IPS-11a (cell line): ENCODE data around the gene FKTN.

Source experiments
- H3K4me3 ChIP-seq: one replicate; pipeline ENCODE4 v1.5.1; 2013; ENCODE audit warnings: low read depth, low read length, control low read depth

Gene FKTN

DNA sequence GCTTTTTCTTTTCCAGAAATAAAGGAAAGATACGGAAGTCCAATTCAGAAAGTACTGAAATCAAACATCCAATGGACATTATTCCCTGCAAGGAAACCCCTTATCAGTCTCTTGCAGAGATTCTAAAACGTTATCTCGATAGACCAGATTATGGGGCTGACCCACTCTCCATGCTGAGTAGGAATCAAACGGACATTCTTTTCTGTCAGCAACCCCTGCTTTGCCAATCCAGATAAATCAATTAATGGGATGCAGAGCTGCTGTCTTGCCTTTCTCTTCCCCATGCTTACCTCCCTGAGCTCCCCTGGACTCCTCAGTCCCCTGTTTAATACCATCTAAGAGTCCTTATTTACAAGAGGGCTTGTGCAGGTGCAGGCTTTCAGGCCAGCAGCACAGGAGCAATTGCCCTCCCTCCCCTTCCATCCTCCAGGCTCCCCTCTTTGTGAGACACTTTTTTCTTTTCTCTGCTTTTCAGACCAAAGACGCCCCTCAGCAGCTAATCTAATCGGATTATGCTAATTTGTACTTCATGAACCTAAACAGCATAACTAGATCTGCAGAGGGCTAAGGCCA is 118.5 kb downstream of the FKTN start:
- no peak overlapping the region for H3K4me3 ChIP-seq

DNA sequence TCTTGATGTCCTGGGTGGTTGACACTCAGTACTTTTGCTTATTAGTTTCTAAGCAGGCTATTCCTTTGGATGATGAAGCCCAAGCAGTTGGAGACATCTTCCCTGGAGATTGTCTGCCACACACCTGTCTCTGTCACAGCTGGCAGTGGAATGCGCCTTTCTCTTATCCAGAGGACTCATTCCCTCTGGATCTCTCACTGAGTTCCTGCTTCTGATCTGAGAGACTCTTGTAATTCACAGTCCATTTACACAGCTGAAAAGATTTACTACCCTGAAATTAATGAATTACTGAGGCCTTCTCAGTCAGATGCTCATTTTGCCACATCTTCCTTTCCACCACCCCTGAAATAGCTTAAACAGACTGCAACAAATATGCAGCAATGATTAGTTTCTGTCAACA is 120.2 kb downstream of the FKTN start:
- no peak overlapping the region for H3K4me3 ChIP-seq

DNA sequence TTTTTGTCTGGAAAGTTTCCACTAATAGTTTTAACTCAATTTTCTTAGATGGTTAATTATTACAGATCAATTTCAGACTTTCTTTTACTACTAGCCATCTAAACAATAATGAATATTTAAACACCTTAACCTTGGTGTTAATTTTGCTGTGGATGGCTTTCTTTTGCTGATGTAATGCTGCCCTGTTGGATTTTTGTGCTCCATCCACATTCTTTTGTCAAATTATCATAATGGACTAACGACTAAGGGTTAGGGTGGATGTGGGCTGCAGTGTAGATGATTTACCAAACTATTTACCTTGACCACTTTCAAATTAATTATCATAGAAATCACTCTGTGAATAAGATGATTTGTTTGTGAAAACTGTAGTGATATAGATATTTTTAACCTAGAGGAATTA is 120.8 kb downstream of the FKTN start:
- H3K4me3 ChIP-seq, result no peak overlapping the region

DNA sequence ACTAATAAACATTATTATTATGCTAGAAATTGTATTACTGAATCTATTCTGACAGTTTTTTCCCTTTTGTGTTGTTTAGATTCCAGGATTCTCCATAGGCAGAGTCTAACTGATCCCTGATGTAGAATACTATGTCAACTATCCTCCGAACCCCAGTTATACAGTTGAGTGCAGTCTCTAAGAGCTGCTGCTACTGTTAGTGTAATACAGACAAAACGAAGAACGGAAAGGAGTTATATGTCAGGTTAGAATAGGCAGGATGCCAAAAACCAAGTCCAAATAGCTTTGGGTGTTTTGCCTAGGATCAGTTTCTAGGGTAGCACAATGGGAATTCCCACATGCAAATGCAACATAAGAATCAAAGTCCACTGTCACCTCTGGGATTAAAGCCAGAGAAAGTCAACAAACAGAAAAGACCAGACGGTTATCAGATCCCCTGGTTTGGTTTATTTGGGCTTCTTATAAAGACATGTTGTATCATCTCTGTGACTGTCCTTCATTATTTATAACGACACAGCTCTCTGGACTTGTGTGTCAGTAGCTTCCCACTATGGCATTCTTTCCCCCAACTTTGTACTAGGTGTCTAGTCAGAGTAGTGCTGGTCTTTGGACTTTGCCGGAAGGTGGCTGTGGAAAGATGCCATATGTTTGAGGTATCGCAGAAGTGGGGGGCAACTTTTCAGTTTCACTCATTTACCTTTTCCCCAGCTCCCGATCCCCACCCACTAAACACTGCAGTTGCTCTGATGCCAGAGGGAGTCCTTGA is 121.5 kb downstream of the FKTN start:
- H3K4me3 ChIP-seq, result no peak overlapping the region

DNA sequence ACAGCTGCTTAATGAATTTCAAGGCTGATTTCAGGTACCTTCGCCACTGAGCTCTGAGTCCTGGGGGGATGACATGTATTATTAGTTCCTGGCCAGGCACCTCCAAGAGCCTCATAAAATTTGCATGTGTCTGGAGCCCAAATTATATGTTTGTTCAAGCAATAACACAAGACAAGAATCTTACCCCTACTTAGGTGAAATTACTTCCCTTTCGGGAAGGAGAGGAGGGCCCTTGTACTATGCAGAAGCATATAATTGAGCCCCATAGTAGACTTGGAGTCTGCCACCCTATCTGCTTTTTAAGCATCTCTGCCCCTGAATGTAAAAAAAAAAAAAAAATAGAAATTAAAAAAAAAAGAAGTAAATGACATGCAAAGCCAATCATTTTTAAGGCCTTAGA is 123.4 kb downstream of the FKTN start:
- no peak overlapping the region for H3K4me3 ChIP-seq

DNA sequence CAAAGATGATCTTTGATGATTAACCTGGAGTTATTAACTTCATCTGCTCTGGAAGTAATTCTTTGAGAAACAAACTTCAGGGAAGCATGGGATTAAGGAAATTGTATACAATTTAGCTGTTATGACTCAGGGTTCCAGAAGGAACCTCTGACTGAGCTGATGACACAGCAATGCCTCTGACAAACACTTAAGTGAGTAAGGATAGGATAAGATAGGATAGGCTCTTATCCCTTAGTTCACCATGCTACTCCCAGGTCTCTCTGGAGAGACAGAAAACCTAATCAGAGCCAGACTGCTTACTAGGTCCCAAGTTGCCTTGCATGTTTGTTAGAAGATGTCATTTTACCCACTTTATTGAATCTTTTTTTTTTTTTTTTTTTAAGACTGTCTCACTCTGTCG is 123.8 kb downstream of the FKTN start:
- no peak overlapping the region for H3K4me3 ChIP-seq

DNA sequence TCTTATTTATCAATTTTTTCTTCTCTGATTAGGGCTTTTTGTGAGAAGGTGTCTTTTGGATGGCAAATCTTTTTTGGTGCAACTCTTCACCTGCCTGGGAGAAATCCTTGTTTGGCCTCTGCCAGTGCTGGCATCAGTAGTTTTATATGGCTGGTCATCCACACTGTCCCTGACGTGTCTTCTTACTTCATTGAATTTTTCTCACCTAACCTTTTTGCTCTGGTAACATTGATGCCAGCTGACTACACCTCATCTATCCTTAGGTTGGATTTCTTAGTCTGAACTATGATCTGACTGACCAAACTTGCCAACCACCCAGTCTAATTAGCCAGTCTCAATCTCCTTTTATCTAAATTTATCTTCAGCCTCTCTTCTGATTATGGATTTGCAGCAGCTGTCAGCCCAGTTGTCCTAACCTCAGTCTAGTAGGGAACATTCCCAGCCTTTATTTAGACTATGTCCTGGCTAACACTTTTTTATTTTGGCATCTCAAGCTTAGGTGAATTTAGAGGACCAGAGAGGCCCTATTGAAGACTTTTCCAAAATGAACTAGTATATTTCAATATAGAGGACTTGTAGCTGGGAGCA is 125.9 kb downstream of the FKTN start:
- no peak overlapping the region for H3K4me3 ChIP-seq

DNA sequence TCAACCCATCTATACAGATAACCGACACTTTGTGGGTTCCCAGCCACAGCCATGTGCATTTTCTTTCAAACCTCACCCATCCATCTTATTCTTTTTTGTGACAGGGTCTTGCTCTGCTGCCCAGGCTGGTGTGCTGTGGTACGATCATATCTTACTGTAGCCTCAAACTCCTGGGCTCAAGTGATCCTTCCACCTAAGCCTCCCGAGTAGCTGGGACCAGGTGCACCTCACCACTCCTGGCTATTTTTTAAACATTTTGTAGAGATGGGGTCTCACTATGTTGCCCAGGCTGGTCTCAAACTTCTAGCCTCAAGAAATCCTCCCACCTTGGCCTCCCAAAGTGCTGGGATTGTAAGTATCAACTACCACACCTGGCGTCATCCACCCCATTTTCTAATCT is 129.0 kb downstream of the FKTN start:
- no peak overlapping the region for H3K4me3 ChIP-seq
